Activated CD8-positive, alpha-beta memory T cell treated with anti-CD3 and anti-CD28 coated beads for 24 hours (primary cell): ENCODE measurements around the gene PYGB.
"Not testable (repeated sequence)": the region's sequence is repeated elsewhere in the genome, so short reads cannot be mapped to it uniquely, and the experiment has no call there.

ENCODE experiments used
- DNase-seq: peaks from one replicate; pipeline ENCODE4 v3.0.0-alpha.2; 2020

Gene PYGB

GRCh38 chr20:25316506-25317190 lies 68.8 kb downstream of the PYGB start:
- DNase-seq = no peak

GRCh38 chr20:25317351-25318075 lies 69.6 kb downstream of the PYGB start:
- no peak for DNase-seq

- DNase-seq = no peak
Measured at GRCh38 chr20:25318471-25319240, 70.8 kb downstream of the PYGB start.

GRCh38 chr20:25319241-25320034 lies 71.6 kb downstream of the PYGB start:
- no peak for DNase-seq

- DNase-seq = no peak
Measured at GRCh38 chr20:25320035-25320800, 72.3 kb downstream of the PYGB start.

GRCh38 chr20:25321262-25321831 lies 73.5 kb downstream of the PYGB start:
- DNase-seq = peak; percentile 49

- no peak for DNase-seq
Measured at GRCh38 chr20:25321991-25322390, 74.1 kb downstream of the PYGB start.

GRCh38 chr20:25323496-25324246 lies 75.8 kb downstream of the PYGB start:
- DNase-seq = peak; percentile 43

GRCh38 chr20:25324412-25324811 lies 76.5 kb downstream of the PYGB start:
- no peak for DNase-seq

- no peak for DNase-seq
Measured at GRCh38 chr20:25325073-25325472, 77.2 kb downstream of the PYGB start.

GRCh38 chr20:25325997-25326396 lies 78.1 kb downstream of the PYGB start:
- no peak for DNase-seq

GRCh38 chr20:25327521-25328235 lies 79.8 kb downstream of the PYGB start:
- no peak for DNase-seq

- DNase-seq = no peak
Measured at GRCh38 chr20:25328954-25329498, 81.1 kb downstream of the PYGB start.

GRCh38 chr20:25334972-25335371 lies 87.1 kb downstream of the PYGB start:
- DNase-seq = not testable (repeated sequence)

- DNase-seq = no peak
Measured at GRCh38 chr20:25336561-25337422, 88.9 kb downstream of the PYGB start.

GRCh38 chr20:25338112-25339023 lies 90.5 kb downstream of the PYGB start:
- no peak for DNase-seq

GRCh38 chr20:25339608-25340007 lies 91.7 kb downstream of the PYGB start:
- DNase-seq = no peak

GRCh38 chr20:25340380-25340779 lies 92.5 kb downstream of the PYGB start:
- no peak for DNase-seq
